Muscle layer of colon (tissue), 2 donors: Measurements from ENCODE around the gene AQP12A.

Experiments used
- H3K27ac ChIP-seq: one replicate; pipeline ENCODE4 v1.7.0; 2013; ENCODE audit warnings: low read depth, mild to moderate bottlenecking, low read length, moderate library complexity
- H3K27me3 ChIP-seq, 2 donors: one replicate each; pipeline ENCODE4 v1.7.0; 2013; ENCODE audit warnings: low read length in 2 of 2, mild to moderate bottlenecking in 2 of 2; ENCODE audit not compliant: insufficient read depth in 2 of 2, control insufficient read depth in 1 of 2
- H3K36me3 ChIP-seq: one replicate; pipeline ENCODE4 v1.7.0; 2013; ENCODE audit warnings: mild to moderate bottlenecking, low read length; ENCODE audit not compliant: insufficient read depth
- H3K4me1 ChIP-seq: one replicate; pipeline ENCODE4 v1.7.0; 2013; ENCODE audit warnings: mild to moderate bottlenecking, low read length; ENCODE audit not compliant: insufficient read depth
- H3K4me3 ChIP-seq, 2 donors: one replicate each; pipeline ENCODE4 v1.7.0; 2013; ENCODE audit warnings: low read length in 2 of 2, low read depth in 1 of 2, mild to moderate bottlenecking in 1 of 2, moderate library complexity in 1 of 2
- H3K9ac ChIP-seq: one replicate; pipeline ENCODE4 v1.7.0; 2013; ENCODE audit warnings: low read length
- H3K9me3 ChIP-seq: one replicate; pipeline ENCODE4 v1.7.0; 2013; ENCODE audit warnings: mild to moderate bottlenecking, low read length
- donor health status: abdominal sarcoma.
- donor health status: Adenocarcinoma of cecum.

Gene AQP12A

GRCh38 chr2:240703417-240704341 is 12.0 kb downstream of the AQP12A start:
- H3K9ac ChIP-seq: no peak overlapping the region

DNA sequence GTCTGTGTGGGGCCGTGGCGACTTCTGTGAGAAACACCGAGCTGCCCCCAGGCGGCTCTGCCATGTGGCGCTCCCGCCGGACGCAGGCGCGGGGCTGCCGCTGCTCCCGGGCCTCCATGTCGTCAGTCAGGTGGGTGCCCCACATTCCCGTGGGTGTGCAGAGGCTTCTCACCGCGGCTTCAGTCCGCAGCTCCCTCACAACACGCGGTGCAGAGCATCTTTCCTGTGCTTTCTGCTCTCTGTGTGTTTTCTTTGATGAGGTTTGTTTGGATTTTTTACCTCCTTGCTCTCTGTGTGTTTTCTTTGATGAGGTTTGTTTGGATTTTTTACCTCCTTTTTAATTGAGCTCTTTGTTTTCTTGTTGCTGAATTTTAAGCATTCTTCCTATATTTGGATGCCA is 13.0 kb downstream of the AQP12A start:
- Histone ChIP-seq H3K9me3 (no peaks in the 10 kb centered on the region), H3K27me3 (peaks cover 0 to 24% of the 10 kb centered on the region in 2 donors), H3K36me3 (no peaks in the 10 kb centered on the region), H3K27ac (no peak overlapping the region), H3K4me3 (no peak overlapping the region), H3K4me1 (no peaks in the 10 kb centered on the region), H3K9ac (no peak overlapping the region)

More at GRCh38 chr2:240703417-240704341, 12.0 kb downstream of the AQP12A start:
- Histone ChIP-seq H3K9me3 (no peaks in the 10 kb centered on the region), H3K4me3 (no peak overlapping the region), H3K27ac (no peak overlapping the region), H3K4me1 (no peaks in the 10 kb centered on the region), H3K36me3 (no peaks in the 10 kb centered on the region), H3K27me3 (peaks cover 0 to 24% of the 10 kb centered on the region in 2 donors)

DNA sequence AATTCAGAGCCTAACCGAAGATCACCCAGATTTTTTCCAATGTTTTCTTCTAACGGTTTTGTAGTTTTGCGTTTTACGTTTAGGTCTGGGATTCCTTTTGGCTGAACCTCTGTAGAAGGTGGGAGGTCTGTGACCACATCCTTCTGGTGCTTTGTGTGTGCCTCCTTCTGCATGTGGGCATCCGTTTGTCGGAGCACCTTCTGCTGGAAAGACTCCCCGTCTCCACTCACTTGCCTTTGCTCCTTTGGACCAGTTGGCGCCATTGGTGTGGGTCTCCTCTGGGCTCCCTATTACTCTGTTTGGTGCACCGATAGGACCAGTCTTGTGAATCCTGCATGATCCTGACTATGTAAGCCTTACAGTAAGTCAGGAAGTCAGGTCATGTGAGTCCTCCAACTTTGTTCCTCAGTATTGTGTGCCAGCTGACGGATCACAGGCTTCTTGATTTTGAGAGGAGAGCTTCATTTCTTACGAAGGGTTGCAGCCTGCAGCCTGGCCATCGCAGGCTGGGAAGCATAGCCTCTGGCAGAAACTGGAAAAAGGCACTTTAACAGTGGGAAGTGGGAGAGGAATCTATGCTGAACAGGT is 13.6 kb downstream of the AQP12A start:
- H3K4me3 ChIP-seq: no peak overlapping the region
- peaks cover 0 to 24% of the 10 kb centered on the region in 2 donors for H3K27me3 ChIP-seq
- H3K27ac ChIP-seq: no peak overlapping the region
- no peak overlapping the region for H3K9ac ChIP-seq
- no peaks in the 10 kb centered on the region for H3K4me1 ChIP-seq
- no peaks in the 10 kb centered on the region for H3K36me3 ChIP-seq
- no peaks in the 10 kb centered on the region for H3K9me3 ChIP-seq

DNA sequence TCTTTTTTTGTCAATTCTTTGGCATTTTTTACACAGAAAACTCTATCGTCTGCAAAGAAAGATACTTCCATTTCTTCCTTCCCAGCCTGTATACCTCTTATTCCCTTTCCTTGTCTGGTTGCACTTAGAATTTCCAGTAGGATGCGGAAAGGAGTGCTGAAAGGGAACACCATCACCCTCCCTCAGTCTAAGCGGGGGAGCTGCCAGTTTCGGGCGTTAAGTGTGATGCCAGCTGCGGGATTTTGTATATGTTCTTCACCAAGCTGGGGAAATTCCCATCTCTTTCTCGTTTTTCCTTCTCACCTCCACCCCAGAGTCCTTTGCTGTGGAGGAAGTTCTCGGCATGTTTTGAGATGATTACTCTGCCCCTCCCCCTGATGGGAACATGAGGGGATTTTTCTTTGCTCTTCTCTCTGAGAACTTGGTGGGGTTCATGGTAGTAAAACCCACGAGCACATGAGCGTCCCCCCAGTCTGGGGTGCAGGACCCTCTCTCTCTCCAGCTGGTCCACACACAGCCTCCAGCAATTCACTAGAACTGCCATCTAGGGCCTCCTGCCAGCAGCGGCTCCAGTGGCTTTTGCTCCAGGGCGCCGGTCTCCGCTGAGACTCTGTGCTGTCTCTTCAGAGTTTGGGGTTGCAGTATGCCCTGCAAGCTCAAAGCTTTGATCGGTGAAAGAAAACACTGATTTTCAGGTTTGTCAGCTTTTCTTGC is 15.5 kb downstream of the AQP12A start:
- H3K27me3 ChIP-seq: peaks cover 0 to 18% of the 10 kb centered on the region in 2 donors
- H3K27ac ChIP-seq: no peak overlapping the region
- no peaks in the 10 kb centered on the region for H3K4me1 ChIP-seq
- no peak overlapping the region for H3K9ac ChIP-seq
- H3K36me3 ChIP-seq: no peaks in the 10 kb centered on the region
- H3K4me3 ChIP-seq: no peak overlapping the region
- H3K9me3 ChIP-seq: no peaks in the 10 kb centered on the region

DNA sequence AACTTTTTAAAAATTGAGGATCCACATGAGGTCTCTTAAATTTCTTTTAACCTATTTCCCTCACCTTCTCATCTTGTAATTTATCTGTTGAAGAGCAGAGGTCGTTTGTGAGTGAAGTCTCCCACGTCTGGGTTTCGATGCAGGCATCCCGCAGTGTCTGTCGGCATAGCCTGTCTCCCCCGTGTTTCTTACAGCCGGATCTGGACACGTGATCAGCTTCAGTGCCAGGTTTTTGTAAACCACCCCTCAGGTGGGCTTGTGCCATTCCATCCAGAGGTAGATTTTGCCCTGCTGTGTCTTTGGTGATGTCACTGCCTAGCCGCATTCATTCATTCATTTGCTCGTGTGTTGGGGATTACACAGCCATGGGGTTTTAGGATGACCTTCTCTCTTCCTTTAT is 16.2 kb downstream of the AQP12A start:
- H3K4me1 ChIP-seq: no peaks in the 10 kb centered on the region
- no peaks in the 10 kb centered on the region for H3K36me3 ChIP-seq
- H3K27ac ChIP-seq: no peak overlapping the region
- H3K9me3 ChIP-seq: no peaks in the 10 kb centered on the region
- H3K4me3 ChIP-seq: no peak overlapping the region
- no peak overlapping the region for H3K9ac ChIP-seq
- peaks cover 0 to 15% of the 10 kb centered on the region in 2 donors for H3K27me3 ChIP-seq

GRCh38 chr2:240708457-240708856 is 16.8 kb downstream of the AQP12A start:
- H3K4me3 ChIP-seq: no peak overlapping the region
- H3K4me1 ChIP-seq: no peaks in the 10 kb centered on the region
- no peak overlapping the region for H3K9ac ChIP-seq
- H3K9me3 ChIP-seq: no peaks in the 10 kb centered on the region
- peaks cover 0 to 8% of the 10 kb centered on the region in 2 donors for H3K27me3 ChIP-seq
- no peak overlapping the region for H3K27ac ChIP-seq
- H3K36me3 ChIP-seq: no peaks in the 10 kb centered on the region

DNA sequence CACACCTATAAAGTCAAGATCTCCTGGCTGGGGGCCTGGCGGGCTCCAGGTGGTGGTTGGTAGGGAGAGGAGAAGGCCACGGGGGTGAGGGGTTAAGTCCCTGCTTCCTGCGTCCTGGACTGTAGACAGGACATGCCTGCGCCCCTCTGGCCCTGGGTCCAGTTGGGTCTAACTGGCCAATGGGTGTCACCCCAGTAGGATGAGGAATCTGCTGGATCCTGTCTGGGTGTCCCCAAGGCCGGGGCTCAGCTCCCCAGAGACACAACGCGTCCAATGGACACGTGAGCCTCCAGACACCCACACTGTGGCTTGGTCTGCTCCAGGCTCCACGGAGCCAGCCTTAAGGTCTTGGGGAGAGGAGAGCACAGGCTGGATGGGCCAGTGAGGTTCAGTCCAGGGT is 19.6 kb downstream of the AQP12A start:
- H3K27me3 ChIP-seq: peaks cover 0 to 5% of the 10 kb centered on the region in 2 donors
- H3K27ac ChIP-seq: no peak overlapping the region
- no peaks in the 10 kb centered on the region for H3K9me3 ChIP-seq
- no peaks in the 10 kb centered on the region for H3K36me3 ChIP-seq
- no peak overlapping the region for H3K4me3 ChIP-seq
- no peak overlapping the region for H3K9ac ChIP-seq
- H3K4me1 ChIP-seq: no peaks in the 10 kb centered on the region

- Histone ChIP-seq H3K27me3 (peaks cover 0 to 5% of the 10 kb centered on the region in 2 donors), H3K36me3 (no peaks in the 10 kb centered on the region), H3K27ac (no peak overlapping the region), H3K4me1 (no peaks in the 10 kb centered on the region), H3K9me3 (no peaks in the 10 kb centered on the region), H3K4me3 (no peak overlapping the region), H3K9ac (no peak overlapping the region)
These were observed 20.0 kb downstream of the AQP12A start for GRCh38 chr2:240711701-240712100.

DNA sequence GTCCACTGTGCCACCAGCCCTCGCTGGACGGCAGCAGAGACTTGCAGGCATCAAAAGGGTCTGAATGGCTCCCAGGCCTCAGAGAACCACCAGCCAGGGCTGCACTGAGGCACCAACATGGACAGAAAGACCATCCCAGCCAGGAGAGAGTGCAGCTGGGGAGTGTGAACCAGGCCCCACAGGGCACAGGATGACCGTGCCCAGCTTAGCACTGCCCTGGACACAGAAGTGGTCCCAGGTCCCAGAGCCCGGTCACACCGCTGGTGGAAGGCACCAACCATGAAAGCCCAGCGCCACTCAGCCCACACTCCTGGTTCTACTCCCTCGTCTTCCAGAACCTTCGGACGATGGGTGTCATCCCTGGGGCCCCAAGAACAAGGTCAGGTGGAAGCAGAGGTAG is 20.5 kb downstream of the AQP12A start:
- no peak overlapping the region for H3K9ac ChIP-seq
- no peak overlapping the region for H3K27ac ChIP-seq
- H3K36me3 ChIP-seq: no peaks in the 10 kb centered on the region
- no peaks in the 10 kb centered on the region for H3K9me3 ChIP-seq
- H3K4me1 ChIP-seq: no peaks in the 10 kb centered on the region
- no peak overlapping the region for H3K4me3 ChIP-seq
- peaks cover 0 to 5% of the 10 kb centered on the region in 2 donors for H3K27me3 ChIP-seq

GRCh38 chr2:240713071-240713927 is 21.6 kb downstream of the AQP12A start:
- Histone ChIP-seq H3K4me1 (no peaks in the 10 kb centered on the region), H3K27ac (no peak overlapping the region), H3K9me3 (no peaks in the 10 kb centered on the region), H3K4me3 (no peak overlapping the region), H3K36me3 (no peaks in the 10 kb centered on the region), H3K27me3 (no peaks in the 10 kb centered on the region), H3K9ac (no peak overlapping the region)
